CD14-positive monocyte (primary cell): ENCODE results near the gene TSHZ2. TPM values are rescaled to one million over a fixed set of nuclear protein-coding genes. Genes with fewer than 3 reads are reported as not detected.

Experiments
- DNase-seq, 3 donors: peaks; one replicate each; pipeline ENCODE4 v3.0.0-alpha.2; 2011 to 2022
- H2AFZ ChIP-seq: 2 replicates; pipeline ENCODE4 v1.6.0; 2012; ENCODE audit warnings: mild to moderate bottlenecking, low read depth, low read length, inconsistent platforms; ENCODE audit not compliant: insufficient read depth, poor library complexity, severe bottlenecking
- H3K27ac ChIP-seq, 2 donors: 1 replicate in 1 of 2; 2 replicates in 1 of 2; pipeline ENCODE4 v1.5.1; 2012 to 2013; ENCODE audit warnings: low read length in 2 of 2, control low read depth in 1 of 2, inconsistent platforms in 1 of 2, low read depth in 1 of 2, mild to moderate bottlenecking in 1 of 2
- H3K27me3 ChIP-seq, 2 donors: one replicate each; pipeline versions ENCODE4 v1.6.0 to v1.6.1; 2011 to 2013; ENCODE audit warnings: low read length in 2 of 2; ENCODE audit not compliant: control insufficient read depth in 2 of 2, insufficient read depth in 2 of 2
- H3K36me3 ChIP-seq, 2 donors: replicated peaks in 1 of 2; 1 replicate in 1 of 2; 2 replicates in 1 of 2; pipeline versions ENCODE4 v1.5.1 to v1.6.1; 2012 to 2013; ENCODE audit warnings: low read length in 2 of 2, control low read depth in 1 of 2, inconsistent platforms in 1 of 2, mild to moderate bottlenecking in 1 of 2; ENCODE audit not compliant: insufficient read depth in 2 of 2, control insufficient read depth in 1 of 2
- H3K4me1 ChIP-seq, 2 donors: 1 replicate in 1 of 2; 2 replicates in 1 of 2; pipeline versions ENCODE4 v1.5.1 to v1.6.1; 2012 to 2013; ENCODE audit warnings: low read length in 2 of 2, control low read depth in 1 of 2, inconsistent platforms in 1 of 2, mild to moderate bottlenecking in 1 of 2, moderate library complexity in 1 of 2; ENCODE audit not compliant: insufficient read depth in 2 of 2, control insufficient read depth in 1 of 2
- H3K4me2 ChIP-seq: replicated peaks from 2 replicates; pipeline ENCODE3; 2012; ENCODE audit warnings: low read length, moderate library complexity, mild to moderate bottlenecking; ENCODE audit not compliant: poor library complexity, severe bottlenecking; ENCODE audit errors: extremely low read depth
- H3K4me3 ChIP-seq, 3 experiments: fragments of 200-600 bp in 1 of 3; sonication (generic) in 1 of 3; replicated peaks in 1 of 3; 1 replicate in 2 of 3; 2 replicates in 1 of 3; pipeline ENCODE4 v1.5.1; 2011 to 2013; ENCODE audit warnings: low read length in 3 of 3, mild to moderate bottlenecking in 3 of 3, control low read depth in 2 of 3, low read depth in 2 of 3, inconsistent platforms in 1 of 3, moderate library complexity in 1 of 3
- H3K79me2 ChIP-seq: 2 replicates; pipeline ENCODE4 v1.6.0; 2012; ENCODE audit warnings: mild to moderate bottlenecking, control low read depth, inconsistent platforms, low read length, moderate library complexity; ENCODE audit not compliant: insufficient read depth
- H3K9ac ChIP-seq: 2 replicates; pipeline ENCODE4 v1.6.0; 2017; ENCODE audit warnings: low read length, mild to moderate bottlenecking; ENCODE audit not compliant: insufficient read depth, poor library complexity, severe bottlenecking
- H3K9me3 ChIP-seq, 2 donors: replicated peaks in 1 of 2; 1 replicate in 1 of 2; 2 replicates in 1 of 2; pipeline versions ENCODE4 v1.5.1 to v1.6.1; 2012 to 2013; ENCODE audit warnings: low read length in 2 of 2, control low read depth in 1 of 2; ENCODE audit not compliant: control insufficient read depth in 1 of 2, insufficient read depth in 1 of 2
- H4K20me1 ChIP-seq: 2 replicates; pipeline ENCODE4 v1.6.0; 2012; ENCODE audit warnings: mild to moderate bottlenecking, low read length, control low read depth, moderate library complexity; ENCODE audit not compliant: insufficient read depth
- H3K27ac Mint-ChIP-seq, 7 donors: one replicate each; pipeline ENCODE4 v1.8.0; 2020; ENCODE audit warnings: mild to moderate bottlenecking in 7 of 7, mixed read lengths in 7 of 7, moderate library complexity in 6 of 7, inconsistent platforms in 2 of 7
- H3K27me3 Mint-ChIP-seq, 3 donors: one replicate each; pipeline ENCODE4 v1.8.0; 2021 to 2022; ENCODE audit warnings: low read depth in 3 of 3, mild to moderate bottlenecking in 3 of 3, mixed read lengths in 3 of 3, moderate library complexity in 3 of 3, inconsistent platforms in 1 of 3
- H3K36me3 Mint-ChIP-seq, 2 donors: one replicate each; pipeline ENCODE4 v1.8.0; 2020; ENCODE audit warnings: mixed read lengths in 2 of 2, inconsistent platforms in 1 of 2, mild to moderate bottlenecking in 1 of 2
- H3K4me1 Mint-ChIP-seq: one replicate; pipeline ENCODE4 v1.8.0; 2020; ENCODE audit warnings: mild to moderate bottlenecking, mixed read lengths
- H3K4me3 Mint-ChIP-seq, 2 donors: one replicate each; pipeline ENCODE4 v1.8.0; 2020; ENCODE audit warnings: mild to moderate bottlenecking in 2 of 2, mixed read lengths in 2 of 2, moderate library complexity in 1 of 2
- H3K9me3 Mint-ChIP-seq, 7 donors: one replicate each; pipeline ENCODE4 v1.8.0; 2020 to 2022; ENCODE audit warnings: mixed read lengths in 7 of 7, mild to moderate bottlenecking in 6 of 7, moderate library complexity in 6 of 7, inconsistent platforms in 2 of 7
- whole genome bisulfite sequencing: methylation state at CpG from one replicate; pipeline ENCODE4 v1.1.5; 2013; ENCODE audit warnings: missing lambda C conversion rate; ENCODE audit not compliant: insufficient coverage; 5-methylcytosine and 5-hydroxymethylcytosine counted together
- intact Hi-C, 2 donors: fragments of 100-400 bp; cut with micrococcal nuclease; formaldehyde crosslinking; loops; one replicate each; pipeline versions ENCODE4 v1.15.0 to v1.15.1; 2023
- polyA plus RNA-seq, 3 donors: library from polyadenylated mRNA; depleted of rRNA in 1 of 3; unstranded in 2 of 3; stranded (reverse) in 1 of 3; fragments of 300-500 nt in 2 of 3; fragments of >200 nt in 1 of 3; fragmentation: Illumina TruSeq in 2 of 3; gene quantifications; 1 replicate in 2 of 3; 2 replicates in 1 of 3; pipeline ENCODE4 v1.2.3, GENCODE V29; 2012 to 2021
- TF ChIP-seq, protein P1 (sequence below): fragments of 200-600 bp; IDR thresholded peaks from one replicate; pipeline ENCODE4 v1.8.0; 2022; ENCODE audit warnings: antibody characterized with exemption, mild to moderate bottlenecking

TSHZ2 gene
- polyA plus RNA-seq, 3 donors, result not detected

GRCh38 chr20:53214392-53214791 is 242.2 kb downstream of the TSHZ2 start:
- no peak for DNase-seq
- H3K4me1 Mint-ChIP-seq, result no peaks in the 10 kb centered on the region
- Histone ChIP-seq H3K4me3 (no peak overlapping the region), H3K79me2 (no peaks in the 10 kb centered on the region), H4K20me1 (no peaks in the 10 kb centered on the region), H3K9ac (no peak overlapping the region), H2AFZ (no peak overlapping the region), H3K36me3 (no peaks in the 10 kb centered on the region), H3K9me3 (no peaks in the 10 kb centered on the region), H3K4me2 (no peak overlapping the region), H3K4me1 (no peaks in the 10 kb centered on the region), H3K27me3 (peaks cover 0 to 5% of the 10 kb centered on the region in 2 donors), H3K27ac (no peak overlapping the region)
- H3K27ac Mint-ChIP-seq, result no peak overlapping the region
- no peak overlapping the region for H3K4me3 Mint-ChIP-seq
- TF ChIP-seq, protein P1, sequence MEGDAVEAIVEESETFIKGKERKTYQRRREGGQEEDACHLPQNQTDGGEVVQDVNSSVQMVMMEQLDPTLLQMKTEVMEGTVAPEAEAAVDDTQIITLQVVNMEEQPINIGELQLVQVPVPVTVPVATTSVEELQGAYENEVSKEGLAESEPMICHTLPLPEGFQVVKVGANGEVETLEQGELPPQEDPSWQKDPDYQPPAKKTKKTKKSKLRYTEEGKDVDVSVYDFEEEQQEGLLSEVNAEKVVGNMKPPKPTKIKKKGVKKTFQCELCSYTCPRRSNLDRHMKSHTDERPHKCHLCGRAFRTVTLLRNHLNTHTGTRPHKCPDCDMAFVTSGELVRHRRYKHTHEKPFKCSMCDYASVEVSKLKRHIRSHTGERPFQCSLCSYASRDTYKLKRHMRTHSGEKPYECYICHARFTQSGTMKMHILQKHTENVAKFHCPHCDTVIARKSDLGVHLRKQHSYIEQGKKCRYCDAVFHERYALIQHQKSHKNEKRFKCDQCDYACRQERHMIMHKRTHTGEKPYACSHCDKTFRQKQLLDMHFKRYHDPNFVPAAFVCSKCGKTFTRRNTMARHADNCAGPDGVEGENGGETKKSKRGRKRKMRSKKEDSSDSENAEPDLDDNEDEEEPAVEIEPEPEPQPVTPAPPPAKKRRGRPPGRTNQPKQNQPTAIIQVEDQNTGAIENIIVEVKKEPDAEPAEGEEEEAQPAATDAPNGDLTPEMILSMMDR, result no peak
- no peaks in the 10 kb centered on the region for H3K36me3 Mint-ChIP-seq
- 96% methylated on average over 5 of the region's 7 CpGs for WGBS
- intact Hi-C loops, result loop anchor here in 1 of 2 donors (5.0 kb wide), 1 partner anchor 967 kb away; no protein-coding TSS in a partner anchor
- peaks cover 7% of the 10 kb centered on the region in 3 donors for H3K27me3 Mint-ChIP-seq
- no peaks in the 10 kb centered on the region for H3K9me3 Mint-ChIP-seq

DNA sequence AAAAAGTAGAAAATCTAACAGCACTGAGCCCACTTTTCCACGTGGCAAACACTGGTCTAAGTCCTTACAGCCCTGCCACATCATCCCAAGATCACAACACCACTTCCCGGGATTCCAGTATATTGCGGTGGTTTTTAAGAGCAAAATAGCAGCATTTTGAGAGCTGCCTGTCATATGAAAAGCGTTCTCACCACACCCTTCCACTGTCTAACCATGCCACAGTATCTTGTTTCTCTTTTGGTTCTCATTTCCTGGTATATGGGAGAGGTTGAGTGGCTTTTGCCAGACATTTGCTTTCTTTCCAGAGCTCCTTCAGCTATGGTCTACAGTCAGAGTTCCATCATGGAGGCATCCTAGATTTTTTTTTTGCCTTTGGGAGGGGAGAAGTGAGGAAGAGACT is 243.0 kb downstream of the TSHZ2 start:
- no peak overlapping the region for H3K4me2 ChIP-seq
- H3K4me1 ChIP-seq, result no peaks in the 10 kb centered on the region
- no peaks in the 10 kb centered on the region for H3K36me3 ChIP-seq
- Mint-ChIP-seq H3K36me3 (no peaks in the 10 kb centered on the region), H3K27ac (no peak overlapping the region), H3K4me3 (no peak overlapping the region), H3K27me3 (peaks cover 4 to 8% (median 5%) of the 10 kb centered on the region in 3 donors), H3K9me3 (no peaks in the 10 kb centered on the region), H3K4me1 (no peaks in the 10 kb centered on the region)
- H3K27me3 ChIP-seq, result peaks cover 1 to 5% of the 10 kb centered on the region in 2 donors
- no peaks in the 10 kb centered on the region for H3K79me2 ChIP-seq
- 90% methylated on average over 2 of the region's 4 CpGs for WGBS
- no peak overlapping the region for H3K4me3 ChIP-seq
- no peaks in the 10 kb centered on the region for H4K20me1 ChIP-seq
- no peak overlapping the region for H3K9ac ChIP-seq
- no peak for DNase-seq
- no peak overlapping the region for H2AFZ ChIP-seq
- no peaks in the 10 kb centered on the region for H3K9me3 ChIP-seq
- no peak overlapping the region for H3K27ac ChIP-seq
- intact Hi-C loops, result loop anchor here in 1 of 2 donors (5.0 kb wide), 2 partner anchors 903 to 968 kb away; no protein-coding TSS in a partner anchor
- TF ChIP-seq, protein P1, result no peak
